HepG2 (cell line): ENCODE results near the gene MED20. TPM values are rescaled to one million over a fixed set of nuclear protein-coding genes. Genes with fewer than 3 reads are reported as not detected.

Source experiments
- ATAC-seq: fragments of 200-7000 bp; cut with Tn5 transposase; 3 replicates; pipeline ENCODE4 v1.9.1; 2020; ENCODE audit warnings: mild to moderate bottlenecking, moderate library complexity
- Bru-seq: library from RNA; stranded (reverse); fragments of 400-500 nt; gene quantifications from one replicate; lab custom pipeline; 2021; lab: Mats Ljungman, UMichigan
- BruChase-seq, 2 experiments: library from RNA; stranded (reverse); fragments of 400-500 nt; gene quantifications; one replicate each; lab custom pipeline; 2021; lab: Mats Ljungman, UMichigan
- BruUV-seq: library from RNA; stranded (reverse); fragments of 400-500 nt; replicated peaks from 2 replicates; lab custom pipeline; 2021; lab: Mats Ljungman, UMichigan
- CTCF ChIA-PET: fragments of 300-600 bp; formaldehyde crosslinking; extraction: SDS; loops from one replicate; lab custom pipeline; 2021; ENCODE audit warnings: low total read pairs, inconsistent platforms, low intra/inter-chr PET ratio; lab: Yijun Ruan, JAX
- POLR2A ChIA-PET: fragments of 350-600 bp; sonication (Branson Sonifier 250); formaldehyde crosslinking; loops from one replicate; lab custom pipeline; 2020; ENCODE audit warnings: antibody characterized with exemption, inconsistent platforms; lab: Yijun Ruan, JAX
- DNase-seq: peaks from one replicate; pipeline ENCODE4 v3.0.0-alpha.2; 2015; ENCODE audit warnings: low spot score
- FAIRE-seq: peaks from 3 replicates; lab custom pipeline; 2011; peaks lifted over from hg19 to GRCh38; lab: Jason Lieb, UNC
- H2AFZ ChIP-seq: one replicate; pipeline ENCODE4 v1.6.1; 2011; ENCODE audit warnings: low read length, inconsistent platforms
- H3K27ac ChIP-seq: fragments of 300-600 bp; 3 replicates; pipeline ENCODE4 v1.8.0; 2011; ENCODE audit warnings: mixed run types, mild to moderate bottlenecking, mixed read lengths, low read length, inconsistent platforms; ENCODE audit not compliant: insufficient read depth; ENCODE audit errors: extremely low read length
- H3K27me3 ChIP-seq, 2 experiments: fragments of 200-600 bp in 1 of 2; 2 replicates in 1 of 2; 3 replicates in 1 of 2; pipeline versions ENCODE4 v1.6.0 to v1.8.0; 2011; ENCODE audit warnings: low read length in 2 of 2, mild to moderate bottlenecking in 2 of 2, moderate library complexity in 2 of 2, inconsistent platforms in 1 of 2; ENCODE audit not compliant: insufficient read depth in 2 of 2, control insufficient read depth in 1 of 2
- H3K36me3 ChIP-seq, 2 experiments: fragments of 200-600 bp in 1 of 2; replicated peaks in 1 of 2; 2 replicates in 1 of 2; 3 replicates in 1 of 2; pipeline versions ENCODE4 v1.5.1 to v1.8.0; 2011; ENCODE audit warnings: low read length in 2 of 2, inconsistent platforms in 1 of 2; ENCODE audit not compliant: insufficient read depth in 2 of 2, control insufficient read depth in 1 of 2
- H3K4me1 ChIP-seq: 2 replicates; pipeline ENCODE4 v1.5.1; 2012; ENCODE audit warnings: low read length, inconsistent platforms; ENCODE audit not compliant: insufficient read depth
- H3K4me2 ChIP-seq: 2 replicates; pipeline ENCODE4 v1.6.0; 2011; ENCODE audit warnings: low read depth, low read length, inconsistent platforms
- H3K4me3 ChIP-seq, 3 experiments: fragments of 200-600 bp in 1 of 3; sonication (generic), shearing (Covaris generic) in 1 of 3; replicated peaks in 1 of 3; 2 replicates each; pipeline ENCODE4 v1.5.1; 2011 to 2016; ENCODE audit warnings: low read length in 3 of 3, inconsistent platforms in 2 of 3, low read depth in 2 of 3, mild to moderate bottlenecking in 2 of 3, control low read depth in 1 of 3, mixed read lengths in 1 of 3; ENCODE audit not compliant: insufficient read depth in 1 of 3
- H3K79me2 ChIP-seq: one replicate; pipeline ENCODE4 v1.6.1; 2011; ENCODE audit warnings: low read length, inconsistent platforms; ENCODE audit not compliant: insufficient read depth
- H3K9ac ChIP-seq: 2 replicates; pipeline ENCODE4 v1.6.0; 2011; ENCODE audit warnings: mild to moderate bottlenecking, low read depth, low read length, inconsistent platforms; ENCODE audit not compliant: insufficient read depth
- H3K9me3 ChIP-seq: 2 replicates; pipeline ENCODE4 v1.5.1; 2012; ENCODE audit warnings: mild to moderate bottlenecking, low read length
- H4K20me1 ChIP-seq: 2 replicates; pipeline ENCODE4 v1.6.0; 2011; ENCODE audit warnings: inconsistent platforms, mild to moderate bottlenecking, low read length, moderate library complexity; ENCODE audit not compliant: insufficient read depth
- ARNT2 ChIP-seq: sonication (generic); formaldehyde crosslinking; IDR thresholded peaks from 2 replicates; pipeline ENCODE4 v1.8.0; 2022; ENCODE audit warnings: mild to moderate bottlenecking, low read depth, missing genetic modification reagents, moderate library complexity
- JARID2 ChIP-seq: sonication (generic); formaldehyde crosslinking; IDR thresholded peaks from 2 replicates; pipeline ENCODE4 v1.8.1; 2023; ENCODE audit warnings: missing genetic modification reagents, inconsistent platforms; ENCODE audit not compliant: insufficient replicate concordance
- KDM4B ChIP-seq: sonication (generic); formaldehyde crosslinking; IDR thresholded peaks from 2 replicates; pipeline ENCODE4 v1.4.0; 2020; ENCODE audit warnings: missing genetic modification reagents
- MYNN ChIP-seq: sonication (generic); formaldehyde crosslinking; IDR thresholded peaks from 2 replicates; pipeline ENCODE4 v1.4.0; 2020; ENCODE audit warnings: mild to moderate bottlenecking, low read depth, missing genetic modification reagents
- TCF7L2 ChIP-seq: IDR thresholded peaks from 2 replicates; pipeline ENCODE4 v1.6.1; 2011; ENCODE audit warnings: mild to moderate bottlenecking, low read depth, low read length, moderate library complexity
- ZNF430 ChIP-seq: sonication (generic); formaldehyde crosslinking; IDR thresholded peaks from 2 replicates; pipeline ENCODE4 v1.9.0; 2021; ENCODE audit warnings: mild to moderate bottlenecking, missing genetic modification reagents
- ZNF790 ChIP-seq: sonication (generic); formaldehyde crosslinking; IDR thresholded peaks from 2 replicates; pipeline ENCODE4 v1.8.0; 2022; ENCODE audit warnings: missing genetic modification reagents, mild to moderate bottlenecking, borderline replicate concordance
- WGBS: methylation state at CpG from one replicate; pipeline ENCODE4 v1.1.6; 2017; ENCODE audit warnings: low lambda C conversion rate; 5-methylcytosine and 5-hydroxymethylcytosine counted together
- in situ Hi-C: cut with HindIII; loops from 2 replicates; pipeline ENCODE4 v1.10.0; 2017; ENCODE audit warnings: low pct_unique_long_range_greater_than_20kb; ENCODE audit not compliant: extremely low pct_ligation_motif_present
- intact Hi-C: fragments of 100-400 bp; cut with micrococcal nuclease; formaldehyde crosslinking; loops from one replicate; pipeline ENCODE4 v1.10.0; 2022; ENCODE audit not compliant: unreplicated experiment
- long read RNA-seq, 2 experiments: library from RNA in 1 of 2; library from polyadenylated mRNA in 1 of 2; stranded (forward) in 1 of 2; unstranded in 1 of 2; transcript quantifications; one replicate each; pipeline ENCODE4 v2.0.0, GENCODE V29; 2019 to 2022
- polyA minus RNA-seq, 3 experiments: library from RNA; depleted of rRNA, polyadenylated mRNA; stranded (reverse); fragments of >200 nt; gene quantifications; 2 replicates each; pipeline ENCODE4 v1.2.3, GENCODE V29; 2011; ENCODE audit warnings: low replicate concordance in 1 of 3
- polyA plus RNA-seq, 8 experiments: library from polyadenylated mRNA; depleted of rRNA in 3 of 8; stranded (reverse) in 7 of 8; unstranded in 1 of 8; fragments of >200 nt; fragmentation: Illumina TruSeq in 4 of 8; extraction: Trizol in 4 of 8; gene quantifications; 2 replicates each; pipeline versions ENCODE4 v1.2.1 to v1.2.3, GENCODE V29; 2011 to 2016; ENCODE audit warnings: low read depth in 4 of 8, missing spikeins in 1 of 8, mixed read lengths in 1 of 8; ENCODE audit not compliant: insufficient read depth in 1 of 8
- total RNA-seq, 5 experiments: library from RNA; depleted of rRNA; stranded (reverse); fragments of >200 nt; fragmentation: Illumina TruSeq; extraction: Trizol; gene quantifications; 2 replicates each; pipeline ENCODE4 v1.2.3, GENCODE V29; 2016; ENCODE audit warnings: low read depth in 1 of 5
- TF ChIP-seq, protein P1 (sequence below): sonication (generic); formaldehyde crosslinking; IDR thresholded peaks from 2 replicates; pipeline ENCODE4 v1.5.1; 2020; ENCODE audit warnings: missing genetic modification reagents, mild to moderate bottlenecking, borderline replicate concordance
- TF ChIP-seq, protein P2 (sequence below): sonication (generic); formaldehyde crosslinking; IDR thresholded peaks from 2 replicates; pipeline ENCODE4 v1.8.0; 2022; ENCODE audit warnings: missing genetic modification reagents, mild to moderate bottlenecking, borderline replicate concordance
- TF ChIP-seq, protein P3 (sequence below): sonication (generic); formaldehyde crosslinking; conservative IDR thresholded peaks from 2 replicates; pipeline ENCODE4 v1.8.0; 2022; ENCODE audit warnings: missing genetic modification reagents

MED20 gene, protein sequence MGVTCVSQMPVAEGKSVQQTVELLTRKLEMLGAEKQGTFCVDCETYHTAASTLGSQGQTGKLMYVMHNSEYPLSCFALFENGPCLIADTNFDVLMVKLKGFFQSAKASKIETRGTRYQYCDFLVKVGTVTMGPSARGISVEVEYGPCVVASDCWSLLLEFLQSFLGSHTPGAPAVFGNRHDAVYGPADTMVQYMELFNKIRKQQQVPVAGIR
- total RNA-seq (2016; rRNA removed; fragmentation: Illumina TruSeq; extraction: Trizol): 41.1 and 56.3 TPM in 2 replicates
- total RNA-seq (2016; cell fraction: cytosol; rRNA removed; fragmentation: Illumina TruSeq; extraction: Trizol; ENCODE audit: low read depth): 4.6 and 5.0 TPM in 2 replicates
- total RNA-seq (2016; cell fraction: insoluble cytoplasmic fraction; rRNA removed; fragmentation: Illumina TruSeq; extraction: Trizol): 40.0 and 57.6 TPM in 2 replicates
- total RNA-seq (2016; cell fraction: membrane; rRNA removed; fragmentation: Illumina TruSeq; extraction: Trizol): 15.9 and 18.0 TPM in 2 replicates
- total RNA-seq (2016; cell fraction: nucleus; rRNA removed; fragmentation: Illumina TruSeq; extraction: Trizol): 25.0 and 28.8 TPM in 2 replicates
- polyA plus RNA-seq (2011; rRNA removed): 22.7 and 28.1 TPM in 2 replicates
- polyA plus RNA-seq (2011; cell fraction: cytosol; rRNA removed): 27.1 and 29.0 TPM in 2 replicates
- 20.9 and 21.3 TPM in 2 replicates for polyA plus RNA-seq (2011; cell fraction: nucleus; rRNA removed)
- polyA plus RNA-seq (2012): 13.4 and 17.5 TPM in 2 replicates
- polyA plus RNA-seq (2016; cell fraction: cytosol; fragmentation: Illumina TruSeq; extraction: Trizol; ENCODE audit: low read depth): 3.6 and 3.7 TPM in 2 replicates
- 45.2 and 47.9 TPM in 2 replicates for polyA plus RNA-seq (2016; cell fraction: insoluble cytoplasmic fraction; fragmentation: Illumina TruSeq; extraction: Trizol; ENCODE audit: low read depth)
- polyA plus RNA-seq (2016; cell fraction: membrane; fragmentation: Illumina TruSeq; extraction: Trizol; ENCODE audit: low read depth): 9.1 and 10.1 TPM in 2 replicates
- polyA plus RNA-seq (2016; cell fraction: nucleus; fragmentation: Illumina TruSeq; extraction: Trizol; ENCODE audit: insufficient read depth, low read depth): 19.8 and 24.4 TPM in 2 replicates
- 39.2 and 43.4 TPM in 2 replicates for polyA minus RNA-seq (2011; rRNA and poly(A)+ RNA removed; ENCODE audit: low replicate concordance)
- polyA minus RNA-seq (2011; cell fraction: cytosol; rRNA and poly(A)+ RNA removed): 10.3 and 12.8 TPM in 2 replicates
- polyA minus RNA-seq (2011; cell fraction: nucleus; rRNA and poly(A)+ RNA removed): 31.7 and 34.4 TPM in 2 replicates
- percentile 68 among the genes with signal in this experiment for Bru-seq, nascent RNA
- percentile 73 among the genes with signal in this experiment for BruChase-seq, experiment 1, labeled RNA remaining after a 6-hour chase
- percentile 71 among the genes with signal in this experiment for BruChase-seq, experiment 2, labeled RNA remaining after a 2-hour chase
- long read RNA-seq, experiment 1, transcript MED20-201 (4 exons, 2,438 nt): major isoform, 29 of 33 reads
- long read RNA-seq, experiment 1, partial matches to known transcripts: 0 of 33 reads
- long read RNA-seq, experiment 1, other reads (novel, unspliced or antisense): 4 of 33 reads
- long read RNA-seq, experiment 2, partial matches to known transcripts: 0 of 45 reads
- long read RNA-seq, experiment 2, other reads (novel, unspliced or antisense): 43 of 45 reads

DNA sequence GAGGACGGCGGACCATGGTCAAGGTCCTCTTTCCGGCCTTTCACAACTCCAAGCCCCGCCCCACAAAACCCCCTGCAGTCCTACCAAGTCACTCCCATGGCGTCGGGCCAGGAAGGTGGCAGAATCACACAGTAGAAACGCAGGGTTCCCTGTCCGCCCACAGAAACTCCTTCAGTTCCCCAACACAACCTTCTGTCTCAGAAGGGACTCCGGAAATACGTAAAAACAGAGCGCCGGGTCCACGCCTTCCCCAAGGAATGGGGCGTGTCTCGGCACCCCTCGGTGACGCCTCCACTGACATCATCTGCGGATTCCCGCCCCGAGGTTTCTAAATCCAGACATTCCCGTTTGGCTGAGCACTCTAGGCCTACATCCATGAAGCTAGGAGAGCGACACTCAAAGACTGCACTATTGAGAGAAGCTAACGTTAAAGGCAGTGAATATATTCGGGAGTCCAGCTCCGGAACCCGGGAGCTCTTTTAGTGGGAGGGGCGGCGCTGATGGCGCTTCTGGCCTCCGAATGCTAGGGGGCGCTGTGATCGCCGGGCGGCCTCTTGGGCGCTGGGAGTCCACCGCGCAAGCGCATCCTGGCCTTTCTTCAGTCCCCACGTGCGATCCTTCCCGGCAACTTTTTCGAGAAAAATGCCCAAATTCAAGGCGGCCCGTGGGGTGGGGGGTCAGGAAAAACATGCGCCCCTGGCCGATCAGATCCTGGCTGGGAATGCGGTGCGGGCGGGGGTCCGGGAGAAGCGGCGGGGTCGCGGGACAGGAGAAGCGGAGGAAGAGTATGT is at the start of gene MED20, which contains the start of gene BYSL:
TSS of gene MED20 (minus strand) at position 219 of the 791 bp plus-strand sequence. CDS start at position 98, 121 bp downstream.
TSS of gene BYSL (plus strand) at position 579 of the 791 bp plus-strand sequence. CDS start at position 643, 64 bp downstream.
- Histone ChIP-seq H3K4me3 (peak within 1 kb of the TSS; percentile 80 to 93 (median 86)), H3K27ac (peak within 1 kb of the TSS; percentile 96), H2AFZ (peak within 1 kb of the TSS; percentile 84), H3K4me1 (peaks cover 41% of the 10 kb centered on the region), H4K20me1 (0 out of 2 replicates have a peak, but pooled peaks cover 8% of the 10 kb centered on the region), H3K9me3 (no peaks in the 10 kb centered on the region), H3K4me2 (peak within 1 kb of the TSS; percentile 89), H3K79me2 (peaks cover 65% of the 10 kb centered on the region), H3K36me3 (peaks cover 7 to 23% of the 10 kb centered on the region in 2 experiments), H3K9ac (peak within 1 kb of the TSS; percentile 95), H3K27me3 (no peaks in the 10 kb centered on the region; a peak in 1 of 5 replicates)
- CTCF ChIA-PET: interaction anchor here (1.3 to 2.5 kb wide), 2 partner anchors 134 to 141 kb away, joined by 3 to 22 read pairs; partner anchors contain the start of gene TOMM6
- POLR2A ChIA-PET: interaction anchor here (0.6 to 2.7 kb wide), 23 partner anchors 9 to 548 kb away, joined by 3 to 47 read pairs (median 4); partner anchors contain the start of genes TAF8, TOMM6 and USP49
- WGBS: under 1% methylated on average over 42 of the region's 55 CpGs
- DNase-seq: peak; percentile 92
- intact Hi-C loops (loop anchor here (1.0 to 2.0 kb wide), 8 partner anchors 15 to 296 kb away; partner anchors contain the start of genes CCND3, MRPS10, TOMM6 and USP49), in situ Hi-C loops (loop anchor here (5.0 kb wide), 1 partner anchor 134 kb away; the partner anchor contains the start of gene TOMM6)
- no TSS peak for BruUV-seq
- peak; percentile 91 for ATAC-seq
- peak; percentile 70 for FAIRE-seq
- no peak for TF ChIP-seq JARID2
- TF ChIP-seq TCF7L2: no peak
- TF ChIP-seq ZNF790 (CRISPR knock-in tag): no peak
- peak; percentile 91 for TF ChIP-seq ARNT2 (CRISPR knock-in tag)
- TF ChIP-seq KDM4B (CRISPR knock-in tag): peak; percentile 20; the same call in 1 of the 2 replicates
- TF ChIP-seq, protein P1, sequence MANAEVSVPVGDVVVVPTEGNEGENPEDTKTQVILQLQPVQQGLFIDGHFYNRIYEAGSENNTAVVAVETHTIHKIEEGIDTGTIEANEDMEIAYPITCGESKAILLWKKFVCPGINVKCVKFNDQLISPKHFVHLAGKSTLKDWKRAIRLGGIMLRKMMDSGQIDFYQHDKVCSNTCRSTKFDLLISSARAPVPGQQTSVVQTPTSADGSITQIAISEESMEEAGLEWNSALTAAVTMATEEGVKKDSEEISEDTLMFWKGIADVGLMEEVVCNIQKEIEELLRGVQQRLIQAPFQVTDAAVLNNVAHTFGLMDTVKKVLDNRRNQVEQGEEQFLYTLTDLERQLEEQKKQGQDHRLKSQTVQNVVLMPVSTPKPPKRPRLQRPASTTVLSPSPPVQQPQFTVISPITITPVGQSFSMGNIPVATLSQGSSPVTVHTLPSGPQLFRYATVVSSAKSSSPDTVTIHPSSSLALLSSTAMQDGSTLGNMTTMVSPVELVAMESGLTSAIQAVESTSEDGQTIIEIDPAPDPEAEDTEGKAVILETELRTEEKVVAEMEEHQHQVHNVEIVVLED: peak; percentile 81
- TF ChIP-seq ZNF430: no peak
- TF ChIP-seq, protein P2, sequence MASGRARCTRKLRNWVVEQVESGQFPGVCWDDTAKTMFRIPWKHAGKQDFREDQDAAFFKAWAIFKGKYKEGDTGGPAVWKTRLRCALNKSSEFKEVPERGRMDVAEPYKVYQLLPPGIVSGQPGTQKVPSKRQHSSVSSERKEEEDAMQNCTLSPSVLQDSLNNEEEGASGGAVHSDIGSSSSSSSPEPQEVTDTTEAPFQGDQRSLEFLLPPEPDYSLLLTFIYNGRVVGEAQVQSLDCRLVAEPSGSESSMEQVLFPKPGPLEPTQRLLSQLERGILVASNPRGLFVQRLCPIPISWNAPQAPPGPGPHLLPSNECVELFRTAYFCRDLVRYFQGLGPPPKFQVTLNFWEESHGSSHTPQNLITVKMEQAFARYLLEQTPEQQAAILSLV: peak; percentile 63; the same call in 1 of the 2 replicates
- TF ChIP-seq, protein P3, sequence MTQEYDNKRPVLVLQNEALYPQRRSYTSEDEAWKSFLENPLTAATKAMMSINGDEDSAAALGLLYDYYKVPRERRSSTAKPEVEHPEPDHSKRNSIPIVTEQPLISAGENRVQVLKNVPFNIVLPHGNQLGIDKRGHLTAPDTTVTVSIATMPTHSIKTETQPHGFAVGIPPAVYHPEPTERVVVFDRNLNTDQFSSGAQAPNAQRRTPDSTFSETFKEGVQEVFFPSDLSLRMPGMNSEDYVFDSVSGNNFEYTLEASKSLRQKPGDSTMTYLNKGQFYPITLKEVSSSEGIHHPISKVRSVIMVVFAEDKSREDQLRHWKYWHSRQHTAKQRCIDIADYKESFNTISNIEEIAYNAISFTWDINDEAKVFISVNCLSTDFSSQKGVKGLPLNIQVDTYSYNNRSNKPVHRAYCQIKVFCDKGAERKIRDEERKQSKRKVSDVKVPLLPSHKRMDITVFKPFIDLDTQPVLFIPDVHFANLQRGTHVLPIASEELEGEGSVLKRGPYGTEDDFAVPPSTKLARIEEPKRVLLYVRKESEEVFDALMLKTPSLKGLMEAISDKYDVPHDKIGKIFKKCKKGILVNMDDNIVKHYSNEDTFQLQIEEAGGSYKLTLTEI (CRISPR knock-in tag): no peak
- TF ChIP-seq MYNN (CRISPR knock-in tag): no peak
